GM18526 (cell line): ENCODE measurements around the gene MAMLD1.

ENCODE experiments used
- POLR2A ChIP-seq: IDR thresholded peaks from 3 replicates; pipeline ENCODE4 v1.6.1; 2011; ENCODE audit not compliant: insufficient read length; ENCODE audit errors: extremely low read depth

MAMLD1 gene

GRCh38 chrX:150463566-150463965 lies 100.4 kb downstream of the MAMLD1 start:
- TF ChIP-seq POLR2A, result no peak

GRCh38 chrX:150464001-150464400 lies 100.9 kb downstream of the MAMLD1 start:
- no peak for TF ChIP-seq POLR2A

GRCh38 chrX:150465326-150465725 lies 102.2 kb downstream of the MAMLD1 start:
- TF ChIP-seq POLR2A, result no peak

- no peak for TF ChIP-seq POLR2A
Measured at GRCh38 chrX:150465881-150466775, 103.0 kb downstream of the MAMLD1 start.

- no peak for TF ChIP-seq POLR2A
Measured at GRCh38 chrX:150472306-150472705, 109.2 kb downstream of the MAMLD1 start.

- no peak for TF ChIP-seq POLR2A
Measured at GRCh38 chrX:150473371-150473770, 110.3 kb downstream of the MAMLD1 start.

- no peak for TF ChIP-seq POLR2A
Measured at GRCh38 chrX:150475461-150475860, 112.3 kb downstream of the MAMLD1 start.

GRCh38 chrX:150476164-150476699 lies 113.1 kb downstream of the MAMLD1 start:
- TF ChIP-seq POLR2A, result no peak

GRCh38 chrX:150477371-150477770 lies 114.3 kb downstream of the MAMLD1 start:
- no peak for TF ChIP-seq POLR2A

- no peak for TF ChIP-seq POLR2A
Measured at GRCh38 chrX:150478496-150479492, 115.7 kb downstream of the MAMLD1 start.

GRCh38 chrX:150482537-150483206 lies 119.6 kb downstream of the MAMLD1 start:
- no peak for TF ChIP-seq POLR2A

GRCh38 chrX:150483356-150483985 lies 120.4 kb downstream of the MAMLD1 start:
- TF ChIP-seq POLR2A, result no peak

GRCh38 chrX:150486011-150486410 lies 122.9 kb downstream of the MAMLD1 start:
- TF ChIP-seq POLR2A, result no peak

- no peak for TF ChIP-seq POLR2A
Measured at GRCh38 chrX:150487369-150488094, 124.4 kb downstream of the MAMLD1 start.
